PC-9 (cell line): ENCODE measurements around the gene ATAD3A.

Source experiments
- EZH2 ChIP-seq: fragments of 200-600 bp; sonication (generic); IDR thresholded peaks from 2 replicates; pipeline ENCODE4 v1.8.0; 2017; ENCODE audit warnings: antibody characterized with exemption, low read depth
- TF ChIP-seq, protein P1 (sequence below): fragments of 200-600 bp; sonication (generic); conservative IDR thresholded peaks from 2 replicates; pipeline ENCODE4 v1.6.1; 2017; ENCODE audit warnings: mixed run types, antibody characterized with exemption, mild to moderate bottlenecking, moderate library complexity

GRCh38 chr1:1507305-1507704 is 4.7 kb upstream of the ATAD3A start:
- no peak for TF ChIP-seq EZH2
- TF ChIP-seq, protein P1, sequence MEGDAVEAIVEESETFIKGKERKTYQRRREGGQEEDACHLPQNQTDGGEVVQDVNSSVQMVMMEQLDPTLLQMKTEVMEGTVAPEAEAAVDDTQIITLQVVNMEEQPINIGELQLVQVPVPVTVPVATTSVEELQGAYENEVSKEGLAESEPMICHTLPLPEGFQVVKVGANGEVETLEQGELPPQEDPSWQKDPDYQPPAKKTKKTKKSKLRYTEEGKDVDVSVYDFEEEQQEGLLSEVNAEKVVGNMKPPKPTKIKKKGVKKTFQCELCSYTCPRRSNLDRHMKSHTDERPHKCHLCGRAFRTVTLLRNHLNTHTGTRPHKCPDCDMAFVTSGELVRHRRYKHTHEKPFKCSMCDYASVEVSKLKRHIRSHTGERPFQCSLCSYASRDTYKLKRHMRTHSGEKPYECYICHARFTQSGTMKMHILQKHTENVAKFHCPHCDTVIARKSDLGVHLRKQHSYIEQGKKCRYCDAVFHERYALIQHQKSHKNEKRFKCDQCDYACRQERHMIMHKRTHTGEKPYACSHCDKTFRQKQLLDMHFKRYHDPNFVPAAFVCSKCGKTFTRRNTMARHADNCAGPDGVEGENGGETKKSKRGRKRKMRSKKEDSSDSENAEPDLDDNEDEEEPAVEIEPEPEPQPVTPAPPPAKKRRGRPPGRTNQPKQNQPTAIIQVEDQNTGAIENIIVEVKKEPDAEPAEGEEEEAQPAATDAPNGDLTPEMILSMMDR: no peak
